ENCODE measurements around the gene MBTPS1. TPM values are rescaled to one million over a fixed set of nuclear protein-coding genes. Genes with fewer than 3 reads are reported as not detected.

Gene MBTPS1
- polyA plus RNA-seq, 1 donor, result 66.1 TPM

Other genes with a start within 250 kb of the MBTPS1 start
- gene MLYCD, start 217.8 kb downstream of the MBTPS1 start, polyA plus RNA-seq (ENCODE audit: insufficient read length), result 5.2 TPM
- gene OSGIN1, start 163.7 kb downstream of the MBTPS1 start, polyA plus RNA-seq (ENCODE audit: insufficient read length), result 0.53 TPM
- 0.45 TPM for gene NECAB2, start 148.7 kb downstream of the MBTPS1 start, polyA plus RNA-seq (ENCODE audit: insufficient read length)
- not detected for gene SLC38A8, start 74.1 kb downstream of the MBTPS1 start, polyA plus RNA-seq (ENCODE audit: insufficient read length)
- 13.7 TPM for gene HSDL1, start 28.2 kb upstream of the MBTPS1 start, polyA plus RNA-seq (ENCODE audit: insufficient read length)
- 0.41 TPM for gene DNAAF1, start 28.4 kb upstream of the MBTPS1 start, polyA plus RNA-seq (ENCODE audit: insufficient read length)
- gene TAF1C, start 70.1 kb upstream of the MBTPS1 start, polyA plus RNA-seq (ENCODE audit: insufficient read length), result 34.3 TPM
- 1.4 TPM for gene ADAD2, start 74.2 kb upstream of the MBTPS1 start, polyA plus RNA-seq (ENCODE audit: insufficient read length)
- gene KCNG4, start 123.1 kb upstream of the MBTPS1 start, polyA plus RNA-seq (ENCODE audit: insufficient read length), result 0.06 TPM
- gene WFDC1, start 177.9 kb upstream of the MBTPS1 start, polyA plus RNA-seq (ENCODE audit: insufficient read length), result 1.1 TPM